ENCODE results near the gene PLPPR4. TPM values are rescaled to one million over a fixed set of nuclear protein-coding genes. Genes with fewer than 3 reads are reported as not detected.

Gene PLPPR4
- total and polyA plus RNA-seq, 5 donors from 2014 or later = not detected

DNA sequence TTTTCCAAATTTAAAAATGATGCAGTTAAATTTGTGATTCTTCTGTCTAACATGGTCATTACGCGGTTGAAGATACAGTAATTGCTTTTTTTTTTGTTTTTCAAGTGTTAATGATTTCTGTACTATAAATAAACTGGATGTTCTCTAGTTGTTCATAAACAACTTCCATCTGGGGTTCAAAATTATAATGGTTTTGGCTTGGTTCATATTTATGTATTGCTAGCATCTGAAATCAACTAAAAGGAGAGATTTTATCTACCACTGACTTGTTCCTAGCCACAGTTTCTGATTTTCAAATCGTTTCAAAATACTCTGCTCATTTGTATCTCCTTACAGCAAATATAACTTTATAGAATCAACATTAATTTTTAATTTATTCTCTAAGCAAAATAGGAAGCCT, 35.2 kb upstream of the PLPPR4 start:
- no peaks in the 10 kb centered on the region for H3K27me3 Mint-ChIP-seq
- no peak overlapping the region for H3K4me3 Mint-ChIP-seq
- no peak for DNase-seq
- Histone ChIP-seq H3K4me3 (ENCODE audit: low read depth, low read length) (no peak overlapping the region), H3K36me3 (ENCODE audit: control insufficient read depth, insufficient read depth, low read length) (no peaks in the 10 kb centered on the region), H3K9me3 (ENCODE audit: control insufficient read depth in 2 of 2, low read length in 2 of 2) (no peaks in the 10 kb centered on the region), H3K4me1 (ENCODE audit: control insufficient read depth, insufficient read depth, low read length, poor library complexity, severe bottlenecking) (no peaks in the 10 kb centered on the region), H3K27ac (ENCODE audit: insufficient read depth, low read length, poor library complexity, severe bottlenecking) (no peak overlapping the region), H3K27me3 (ENCODE audit: control insufficient read depth, insufficient read depth, low read length) (no peaks in the 10 kb centered on the region)
- H3K4me1 Mint-ChIP-seq = no peaks in the 10 kb centered on the region
- H3K27ac Mint-ChIP-seq = no peak overlapping the region
- peaks cover 0 to 1% (median 0%) of the 10 kb centered on the region in 7 donors for H3K9me3 Mint-ChIP-seq
- no peaks in the 10 kb centered on the region for H3K36me3 Mint-ChIP-seq
- ATAC-seq (ENCODE audit: low read depth in 2 of 2) = no peak

DNA sequence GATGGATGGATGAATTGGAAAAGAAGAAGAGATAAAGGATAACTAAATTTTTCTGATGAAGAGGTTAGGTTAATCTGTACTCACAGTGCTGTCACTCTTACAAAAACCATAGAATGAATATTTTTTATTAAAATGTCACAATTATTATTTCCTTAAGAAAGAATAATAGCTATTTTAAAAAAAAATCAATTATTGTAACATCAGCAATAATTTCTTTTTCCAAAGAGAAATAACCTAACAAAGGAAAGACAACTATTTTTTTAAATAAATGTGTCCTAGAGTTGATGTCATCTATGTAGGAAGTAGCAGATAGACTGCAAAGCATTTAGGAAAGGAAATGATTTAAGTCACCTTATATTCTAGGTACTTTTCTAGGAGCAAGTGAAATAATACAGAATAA, 33.6 kb upstream of the PLPPR4 start:
- H3K9me3 Mint-ChIP-seq = peaks cover 0 to 1% (median 0%) of the 10 kb centered on the region in 7 donors
- no peak for DNase-seq
- H3K4me3 Mint-ChIP-seq = no peak overlapping the region
- H3K36me3 Mint-ChIP-seq = no peaks in the 10 kb centered on the region
- H3K4me1 Mint-ChIP-seq = no peaks in the 10 kb centered on the region
- no peak for ATAC-seq (ENCODE audit: low read depth in 2 of 2)
- no peak overlapping the region for H3K4me3 ChIP-seq (ENCODE audit: low read depth, low read length)
- H3K27me3 Mint-ChIP-seq = no peaks in the 10 kb centered on the region
- no peaks in the 10 kb centered on the region for H3K27me3 ChIP-seq (ENCODE audit: control insufficient read depth, insufficient read depth, low read length)
- no peaks in the 10 kb centered on the region for H3K4me1 ChIP-seq (ENCODE audit: control insufficient read depth, insufficient read depth, low read length, poor library complexity, severe bottlenecking)
- no peaks in the 10 kb centered on the region for H3K36me3 ChIP-seq (ENCODE audit: control insufficient read depth, insufficient read depth, low read length)
- H3K27ac ChIP-seq (ENCODE audit: insufficient read depth, low read length, poor library complexity, severe bottlenecking) = no peak overlapping the region
- H3K27ac Mint-ChIP-seq = no peak overlapping the region
- no peaks in the 10 kb centered on the region for H3K9me3 ChIP-seq (ENCODE audit: control insufficient read depth in 2 of 2, low read length in 2 of 2)

DNA sequence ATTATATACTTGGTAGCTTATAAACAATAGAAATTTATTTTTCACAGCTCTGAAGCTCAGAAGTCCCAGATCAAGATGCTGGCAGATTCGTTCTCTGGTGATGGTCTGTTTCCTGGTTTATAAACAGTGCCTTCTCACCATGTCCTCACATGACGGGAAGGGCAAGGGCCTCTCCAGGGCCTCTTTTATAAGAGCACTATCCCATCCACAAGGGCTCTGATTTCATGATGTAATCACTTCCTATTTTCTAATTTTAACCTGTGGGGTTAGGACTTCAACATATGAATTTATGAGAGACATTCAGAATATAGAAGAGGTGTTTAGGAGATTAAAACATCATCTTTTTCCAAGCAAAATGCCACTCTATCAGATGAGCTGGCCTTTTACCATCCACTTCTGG, 32.1 kb upstream of the PLPPR4 start:
- DNase-seq = no peak
- no peaks in the 10 kb centered on the region for H3K4me1 Mint-ChIP-seq

DNA sequence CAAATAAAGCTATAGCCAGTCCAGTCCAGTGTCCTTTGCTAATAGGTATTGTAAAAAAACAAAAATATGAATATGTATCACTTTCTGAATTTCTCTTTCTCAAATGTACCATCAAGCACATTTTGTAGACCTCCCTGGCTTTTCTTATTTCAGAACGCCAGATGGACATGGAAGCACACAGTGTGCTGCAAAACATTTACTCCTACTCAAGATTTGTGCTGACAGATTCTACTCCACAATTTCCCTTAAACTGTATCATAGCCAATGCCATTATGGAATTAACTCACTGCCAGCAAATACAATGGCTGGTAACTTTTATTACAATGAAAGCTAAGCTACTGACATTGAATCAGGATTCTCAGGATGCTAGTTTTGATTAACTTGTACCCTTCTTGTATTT, 30.8 kb upstream of the PLPPR4 start:
- H3K27ac ChIP-seq (ENCODE audit: insufficient read depth, low read length, poor library complexity, severe bottlenecking) = no peak overlapping the region
- Mint-ChIP-seq H3K27me3 (no peaks in the 10 kb centered on the region), H3K4me1 (no peaks in the 10 kb centered on the region), H3K27ac (no peak overlapping the region), H3K36me3 (no peaks in the 10 kb centered on the region), H3K4me3 (no peak overlapping the region), H3K9me3 (peaks cover 0 to 2% (median 0%) of the 10 kb centered on the region in 7 donors)
- DNase-seq (no peak), ATAC-seq (ENCODE audit: low read depth in 2 of 2) (no peak)
- H3K4me3 ChIP-seq (ENCODE audit: low read depth, low read length) = no peak overlapping the region
- H3K27me3 ChIP-seq (ENCODE audit: control insufficient read depth, insufficient read depth, low read length) = no peaks in the 10 kb centered on the region
- no peaks in the 10 kb centered on the region for H3K4me1 ChIP-seq (ENCODE audit: control insufficient read depth, insufficient read depth, low read length, poor library complexity, severe bottlenecking)
- H3K36me3 ChIP-seq (ENCODE audit: control insufficient read depth, insufficient read depth, low read length) = no peaks in the 10 kb centered on the region
- H3K9me3 ChIP-seq (ENCODE audit: control insufficient read depth in 2 of 2, low read length in 2 of 2) = no peaks in the 10 kb centered on the region

More for the DNA sequence above, 32.1 kb upstream of the PLPPR4 start:
- Mint-ChIP-seq H3K27me3 (no peaks in the 10 kb centered on the region), H3K4me3 (no peak overlapping the region), H3K9me3 (peaks cover 0 to 2% (median 0%) of the 10 kb centered on the region in 7 donors), H3K36me3 (no peaks in the 10 kb centered on the region), H3K27ac (no peak overlapping the region)
- no peak overlapping the region for H3K4me3 ChIP-seq (ENCODE audit: low read depth, low read length)
- H3K27ac ChIP-seq (ENCODE audit: insufficient read depth, low read length, poor library complexity, severe bottlenecking) = no peak overlapping the region
- H3K36me3 ChIP-seq (ENCODE audit: control insufficient read depth, insufficient read depth, low read length) = no peaks in the 10 kb centered on the region
- H3K9me3 ChIP-seq (ENCODE audit: control insufficient read depth in 2 of 2, low read length in 2 of 2) = no peaks in the 10 kb centered on the region
- ATAC-seq (ENCODE audit: low read depth in 2 of 2) = no peak
- no peaks in the 10 kb centered on the region for H3K27me3 ChIP-seq (ENCODE audit: control insufficient read depth, insufficient read depth, low read length)
- no peaks in the 10 kb centered on the region for H3K4me1 ChIP-seq (ENCODE audit: control insufficient read depth, insufficient read depth, low read length, poor library complexity, severe bottlenecking)

DNA sequence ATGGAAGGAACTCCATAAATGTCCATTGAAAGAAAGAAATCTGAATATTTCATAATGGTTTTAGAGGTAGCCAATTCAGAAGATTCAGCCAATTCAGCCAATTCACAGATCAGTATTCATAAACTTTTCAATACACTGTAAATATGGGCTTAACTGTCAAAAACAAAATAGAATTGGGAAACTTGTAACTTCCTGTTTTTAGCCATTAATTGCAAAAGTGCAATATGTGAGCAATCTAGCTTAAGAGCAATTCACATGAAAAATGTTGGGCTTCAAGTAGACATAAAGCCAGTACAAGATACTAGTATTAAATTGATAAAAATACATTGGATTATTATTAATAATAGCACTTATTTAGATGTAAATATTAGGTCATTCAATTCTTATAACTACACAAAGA, 27.5 kb upstream of the PLPPR4 start:
- Histone ChIP-seq H3K9me3 (ENCODE audit: control insufficient read depth in 2 of 2, low read length in 2 of 2) (no peaks in the 10 kb centered on the region), H3K4me1 (ENCODE audit: control insufficient read depth, insufficient read depth, low read length, poor library complexity, severe bottlenecking) (no peaks in the 10 kb centered on the region), H3K36me3 (ENCODE audit: control insufficient read depth, insufficient read depth, low read length) (no peaks in the 10 kb centered on the region), H3K4me3 (ENCODE audit: low read depth, low read length) (no peak overlapping the region), H3K27ac (ENCODE audit: insufficient read depth, low read length, poor library complexity, severe bottlenecking) (no peak overlapping the region), H3K27me3 (ENCODE audit: control insufficient read depth, insufficient read depth, low read length) (no peaks in the 10 kb centered on the region)
- no peaks in the 10 kb centered on the region for H3K4me1 Mint-ChIP-seq
- H3K27me3 Mint-ChIP-seq = no peaks in the 10 kb centered on the region
- DNase-seq (no peak), ATAC-seq (ENCODE audit: low read depth in 2 of 2) (no peak)
- no peak overlapping the region for H3K4me3 Mint-ChIP-seq
- H3K36me3 Mint-ChIP-seq = no peaks in the 10 kb centered on the region
- no peak overlapping the region for H3K27ac Mint-ChIP-seq
- H3K9me3 Mint-ChIP-seq = peaks cover 0 to 4% (median 0%) of the 10 kb centered on the region in 7 donors

DNA sequence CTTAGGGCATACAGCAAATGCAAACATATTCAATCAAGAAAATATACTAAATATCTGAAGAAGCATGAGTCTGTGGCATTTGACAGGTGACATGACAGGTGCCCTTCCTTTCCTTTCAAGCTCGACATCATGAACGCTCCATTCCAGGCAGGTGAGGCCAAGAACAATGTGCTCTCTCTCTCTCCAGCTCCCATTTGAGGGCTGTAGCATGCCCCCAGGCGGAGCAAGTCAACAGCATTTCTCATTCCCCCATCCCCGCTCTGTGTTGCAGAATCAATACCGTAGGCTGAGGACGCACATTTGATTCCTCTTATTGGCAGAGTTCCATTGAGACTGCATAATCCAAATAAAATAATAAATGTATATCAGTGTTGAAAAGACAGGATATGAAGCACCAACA, 24.6 kb upstream of the PLPPR4 start:
- no peaks in the 10 kb centered on the region for H3K4me1 Mint-ChIP-seq
- no peaks in the 10 kb centered on the region for H3K27me3 ChIP-seq (ENCODE audit: control insufficient read depth, insufficient read depth, low read length)
- ATAC-seq (ENCODE audit: low read depth in 2 of 2) (no peak), DNase-seq (no peak)
- no peaks in the 10 kb centered on the region for H3K4me1 ChIP-seq (ENCODE audit: control insufficient read depth, insufficient read depth, low read length, poor library complexity, severe bottlenecking)
- no peaks in the 10 kb centered on the region for H3K27me3 Mint-ChIP-seq
- H3K4me3 ChIP-seq (ENCODE audit: low read depth, low read length) = no peak overlapping the region
- H3K27ac ChIP-seq (ENCODE audit: insufficient read depth, low read length, poor library complexity, severe bottlenecking) = no peak overlapping the region
- H3K9me3 ChIP-seq (ENCODE audit: control insufficient read depth in 2 of 2, low read length in 2 of 2) = no peaks in the 10 kb centered on the region
- H3K36me3 Mint-ChIP-seq = no peaks in the 10 kb centered on the region
- peaks cover 0 to 4% (median 0%) of the 10 kb centered on the region in 7 donors for H3K9me3 Mint-ChIP-seq
- no peak overlapping the region for H3K27ac Mint-ChIP-seq
- no peak overlapping the region for H3K4me3 Mint-ChIP-seq
- H3K36me3 ChIP-seq (ENCODE audit: control insufficient read depth, insufficient read depth, low read length) = no peaks in the 10 kb centered on the region

DNA sequence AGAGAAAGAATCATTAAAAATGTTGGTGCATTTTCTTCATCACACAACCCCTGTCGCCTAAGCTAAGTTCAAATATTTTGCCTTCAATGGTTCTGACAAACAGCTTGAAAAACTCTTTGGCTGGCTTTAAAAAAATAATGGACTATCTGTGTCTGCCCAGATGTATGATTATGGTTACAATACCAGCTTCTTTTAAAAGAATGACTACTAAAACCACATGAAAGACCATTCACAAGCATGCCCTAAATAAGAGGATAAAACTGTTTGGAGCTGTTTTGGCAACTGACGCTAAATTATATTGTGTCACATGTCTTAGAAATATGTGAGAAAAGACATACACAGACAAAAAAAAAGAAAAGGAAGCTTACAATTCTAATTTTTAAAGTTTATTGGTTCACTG, 23.7 kb upstream of the PLPPR4 start:
- no peaks in the 10 kb centered on the region for H3K4me1 Mint-ChIP-seq
- H3K27me3 Mint-ChIP-seq = no peaks in the 10 kb centered on the region
- Histone ChIP-seq H3K27ac (ENCODE audit: insufficient read depth, low read length, poor library complexity, severe bottlenecking) (no peak overlapping the region), H3K27me3 (ENCODE audit: control insufficient read depth, insufficient read depth, low read length) (no peaks in the 10 kb centered on the region), H3K9me3 (ENCODE audit: control insufficient read depth in 2 of 2, low read length in 2 of 2) (no peaks in the 10 kb centered on the region), H3K4me1 (ENCODE audit: control insufficient read depth, insufficient read depth, low read length, poor library complexity, severe bottlenecking) (no peaks in the 10 kb centered on the region), H3K4me3 (ENCODE audit: low read depth, low read length) (no peak overlapping the region), H3K36me3 (ENCODE audit: control insufficient read depth, insufficient read depth, low read length) (no peaks in the 10 kb centered on the region)
- H3K9me3 Mint-ChIP-seq = peaks cover 0 to 5% (median 1%) of the 10 kb centered on the region in 7 donors
- H3K27ac Mint-ChIP-seq = no peak overlapping the region
- H3K36me3 Mint-ChIP-seq = no peaks in the 10 kb centered on the region
- ATAC-seq (ENCODE audit: low read depth in 2 of 2) (no peak), DNase-seq (no peak)
- H3K4me3 Mint-ChIP-seq = no peak overlapping the region

DNA sequence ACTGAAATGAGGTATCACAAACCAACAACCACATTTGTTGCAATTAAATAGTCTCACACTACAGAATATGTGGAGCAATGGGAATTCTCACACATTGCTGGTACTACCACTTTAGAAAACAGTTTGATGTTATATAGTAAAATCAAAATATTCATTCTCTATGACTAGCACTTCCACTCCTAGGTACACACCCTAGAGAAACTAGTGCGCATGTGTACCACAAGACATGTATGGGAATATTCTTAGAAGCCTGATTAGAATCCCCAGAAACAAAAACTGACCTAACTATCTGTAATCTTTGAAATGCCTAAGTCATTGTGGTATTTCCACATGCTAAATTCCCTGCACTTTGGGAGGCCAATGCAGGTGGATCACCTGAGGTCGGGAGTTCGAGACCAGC, 18.1 kb upstream of the PLPPR4 start:
- ATAC-seq (ENCODE audit: low read depth in 2 of 2) = no peak

More for the DNA sequence above, 18.1 kb upstream of the PLPPR4 start:
- no peaks in the 10 kb centered on the region for H3K36me3 ChIP-seq (ENCODE audit: control insufficient read depth, insufficient read depth, low read length)
- no peak overlapping the region for H3K4me3 Mint-ChIP-seq
- no peaks in the 10 kb centered on the region for H3K27me3 ChIP-seq (ENCODE audit: control insufficient read depth, insufficient read depth, low read length)
- no peak for DNase-seq
- no peak overlapping the region for H3K4me3 ChIP-seq (ENCODE audit: low read depth, low read length)
- no peaks in the 10 kb centered on the region for H3K4me1 Mint-ChIP-seq
- no peaks in the 10 kb centered on the region for H3K9me3 ChIP-seq (ENCODE audit: control insufficient read depth in 2 of 2, low read length in 2 of 2)
- H3K36me3 Mint-ChIP-seq = no peaks in the 10 kb centered on the region
- peaks cover 0 to 8% (median 3%) of the 10 kb centered on the region in 7 donors for H3K9me3 Mint-ChIP-seq
- H3K27me3 Mint-ChIP-seq = no peaks in the 10 kb centered on the region
- no peak overlapping the region for H3K27ac ChIP-seq (ENCODE audit: insufficient read depth, low read length, poor library complexity, severe bottlenecking)
- H3K4me1 ChIP-seq (ENCODE audit: control insufficient read depth, insufficient read depth, low read length, poor library complexity, severe bottlenecking) = no peaks in the 10 kb centered on the region
- H3K27ac Mint-ChIP-seq = no peak overlapping the region
